HepG2 (cell line): ENCODE measurements around the gene PIP5KL1. TPM values are rescaled to one million over a fixed set of nuclear protein-coding genes. Genes with fewer than 3 reads are reported as not detected.

Experiments used
- ATF3 ChIP-seq: sonication (generic); formaldehyde crosslinking; IDR thresholded peaks from 2 replicates; pipeline ENCODE4 v1.4.0; 2020; ENCODE audit warnings: missing genetic modification reagents
- ELF4 ChIP-seq: sonication (generic); formaldehyde crosslinking; IDR thresholded peaks from 2 replicates; pipeline ENCODE4 v1.5.0; 2020; ENCODE audit warnings: missing genetic modification reagents, mild to moderate bottlenecking, moderate library complexity, borderline replicate concordance
- FOSL1 ChIP-seq: sonication (generic); formaldehyde crosslinking; IDR thresholded peaks from 2 replicates; pipeline ENCODE4 v1.9.0; 2021; ENCODE audit warnings: missing genetic modification reagents, borderline replicate concordance
- FOSL2 ChIP-seq: sonication (generic); formaldehyde crosslinking; IDR thresholded peaks from 2 replicates; pipeline ENCODE4 v1.4.0; 2020; ENCODE audit warnings: missing genetic modification reagents
- FOXA1 ChIP-seq, 2 experiments: fragments of 450-650 bp in 1 of 2; sonication (generic) in 1 of 2; formaldehyde crosslinking in 1 of 2; IDR thresholded peaks; 2 replicates each; pipeline versions ENCODE4 v1.4.0 to v1.6.1; 2016 to 2020; ENCODE audit warnings: missing genetic modification reagents in 1 of 2
- FOXC1 ChIP-seq: sonication (generic); formaldehyde crosslinking; IDR thresholded peaks from 2 replicates; pipeline ENCODE4 v1.8.0; 2022; ENCODE audit warnings: mild to moderate bottlenecking, missing genetic modification reagents, borderline replicate concordance
- GABPB1 ChIP-seq: IDR thresholded peaks from 2 replicates; pipeline ENCODE4 v1.6.1; 2016; ENCODE audit warnings: mild to moderate bottlenecking, missing genetic modification reagents, moderate library complexity, missing compliant biosample characterization
- HDAC2 ChIP-seq: sonication (generic); formaldehyde crosslinking; IDR thresholded peaks from 2 replicates; pipeline ENCODE4 v1.4.0; 2020; ENCODE audit warnings: missing genetic modification reagents
- HMG20A ChIP-seq: IDR thresholded peaks from 2 replicates; pipeline ENCODE4 v1.6.1; 2016; ENCODE audit warnings: borderline replicate concordance
- HOMEZ ChIP-seq: IDR thresholded peaks from 2 replicates; pipeline ENCODE4 v1.6.1; 2016; ENCODE audit warnings: low read depth
- KDM2A ChIP-seq: sonication (generic); formaldehyde crosslinking; IDR thresholded peaks from 2 replicates; pipeline ENCODE4 v1.4.0; 2020; ENCODE audit warnings: low read depth, missing genetic modification reagents, borderline replicate concordance
- NFKBIZ ChIP-seq: IDR thresholded peaks from 2 replicates; pipeline ENCODE4 v1.6.1; 2018; ENCODE audit warnings: missing genetic modification reagents, missing compliant biosample characterization
- TGIF2 ChIP-seq: IDR thresholded peaks from 2 replicates; pipeline ENCODE4 v1.6.1; 2016; ENCODE audit warnings: control low read depth, missing compliant biosample characterization
- XRCC5 ChIP-seq: fragments of 200-400 bp; formaldehyde crosslinking; optimal IDR thresholded peaks from 2 replicates; pipeline ENCODE3; 2017; ENCODE audit warnings: mild to moderate bottlenecking, low read length
- ZBTB21 ChIP-seq: sonication (generic); formaldehyde crosslinking; IDR thresholded peaks from 2 replicates; pipeline ENCODE4 v1.4.0; 2020; ENCODE audit warnings: missing genetic modification reagents
- ZBTB8A ChIP-seq: sonication (generic); formaldehyde crosslinking; IDR thresholded peaks from 2 replicates; pipeline ENCODE4 v1.4.0; 2020; ENCODE audit warnings: mild to moderate bottlenecking, low read depth, missing genetic modification reagents, borderline replicate concordance
- ZNF232 ChIP-seq: sonication (generic); formaldehyde crosslinking; IDR thresholded peaks from 2 replicates; pipeline ENCODE4 v1.4.0; 2020; ENCODE audit warnings: missing genetic modification reagents, borderline replicate concordance
- ZNF407 ChIP-seq: sonication (generic); formaldehyde crosslinking; IDR thresholded peaks from one replicate; pipeline ENCODE4 v1.5.1; 2020; ENCODE audit warnings: mild to moderate bottlenecking, missing genetic modification reagents; ENCODE audit errors: not compliant biosample characterization
- ZNF577 ChIP-seq: sonication (generic); formaldehyde crosslinking; IDR thresholded peaks from 2 replicates; pipeline ENCODE4 v1.4.0; 2020; ENCODE audit warnings: mild to moderate bottlenecking, low read depth, missing genetic modification reagents, borderline replicate concordance
- polyA plus RNA-seq, 8 experiments: library from polyadenylated mRNA; depleted of rRNA in 3 of 8; stranded (reverse) in 7 of 8; unstranded in 1 of 8; fragments of >200 nt; fragmentation: Illumina TruSeq in 4 of 8; extraction: Trizol in 4 of 8; gene quantifications; 2 replicates each; pipeline versions ENCODE4 v1.2.1 to v1.2.3, GENCODE V29; 2011 to 2016; ENCODE audit warnings: low read depth in 4 of 8, missing spikeins in 1 of 8, mixed read lengths in 1 of 8; ENCODE audit not compliant: insufficient read depth in 1 of 8
- total RNA-seq, 5 experiments: library from RNA; depleted of rRNA; stranded (reverse); fragments of >200 nt; fragmentation: Illumina TruSeq; extraction: Trizol; gene quantifications; 2 replicates each; pipeline ENCODE4 v1.2.3, GENCODE V29; 2016; ENCODE audit warnings: low read depth in 1 of 5

PIP5KL1 gene
- total and polyA plus RNA-seq, 2 of the 13 experiments (the other 11 are each of a cell fraction or from before 2014, with no cell fraction given): 0.20 to 0.49 TPM

GRCh38 chr9:127919253-127919815, 11.2 kb downstream of the PIP5KL1 start (continued):
- TF ChIP-seq ZNF407 (CRISPR knock-in tag) (peak; percentile 16), KDM2A (CRISPR knock-in tag) (peak; percentile 64; the same call in 1 of the 2 replicates), ZBTB21 (0 out of 2 replicates have a peak, but pooled peaks have one; percentile 47), XRCC5 (no peak), FOSL1 (CRISPR knock-in tag) (peak; percentile 65; the same call in 1 of the 2 replicates), ELF4 (CRISPR knock-in tag) (no peak), FOXA1 (IDR thresholded peaks at IDR 0.05) (no peak), FOXA1 (CRISPR knock-in tag; IDR thresholded peaks at IDR 0.05) (0 out of 2 replicates have a peak, but pooled peaks have one; percentile 30), HMG20A (CRISPR knock-in tag) (peak; percentile 67; the same call in 1 of the 2 replicates), GABPB1 (CRISPR knock-in tag) (peak; percentile 59), ATF3 (CRISPR knock-in tag) (peak; percentile 82), ZNF577 (no peak), FOSL2 (CRISPR knock-in tag) (peak; percentile 97), ZBTB8A (CRISPR knock-in tag) (no peak), FOXC1 (CRISPR knock-in tag) (no peak), ZNF232 (CRISPR knock-in tag) (no peak), TGIF2 (CRISPR knock-in tag) (0 out of 2 replicates have a peak, but pooled peaks have one; percentile 49), HDAC2 (CRISPR knock-in tag) (peak; percentile 55), HOMEZ (CRISPR knock-in tag) (no peak), NFKBIZ (peak; percentile 18; the same call in 1 of the 2 replicates)
